ENCODE measurements around the gene SLC6A15.

- TF ChIP-seq, protein P1, sequence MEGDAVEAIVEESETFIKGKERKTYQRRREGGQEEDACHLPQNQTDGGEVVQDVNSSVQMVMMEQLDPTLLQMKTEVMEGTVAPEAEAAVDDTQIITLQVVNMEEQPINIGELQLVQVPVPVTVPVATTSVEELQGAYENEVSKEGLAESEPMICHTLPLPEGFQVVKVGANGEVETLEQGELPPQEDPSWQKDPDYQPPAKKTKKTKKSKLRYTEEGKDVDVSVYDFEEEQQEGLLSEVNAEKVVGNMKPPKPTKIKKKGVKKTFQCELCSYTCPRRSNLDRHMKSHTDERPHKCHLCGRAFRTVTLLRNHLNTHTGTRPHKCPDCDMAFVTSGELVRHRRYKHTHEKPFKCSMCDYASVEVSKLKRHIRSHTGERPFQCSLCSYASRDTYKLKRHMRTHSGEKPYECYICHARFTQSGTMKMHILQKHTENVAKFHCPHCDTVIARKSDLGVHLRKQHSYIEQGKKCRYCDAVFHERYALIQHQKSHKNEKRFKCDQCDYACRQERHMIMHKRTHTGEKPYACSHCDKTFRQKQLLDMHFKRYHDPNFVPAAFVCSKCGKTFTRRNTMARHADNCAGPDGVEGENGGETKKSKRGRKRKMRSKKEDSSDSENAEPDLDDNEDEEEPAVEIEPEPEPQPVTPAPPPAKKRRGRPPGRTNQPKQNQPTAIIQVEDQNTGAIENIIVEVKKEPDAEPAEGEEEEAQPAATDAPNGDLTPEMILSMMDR (IDR thresholded peaks at IDR 0.05; ENCODE audit: insufficient read depth, low read length) = peak; percentile 49
- TF ChIP-seq, protein P2, sequence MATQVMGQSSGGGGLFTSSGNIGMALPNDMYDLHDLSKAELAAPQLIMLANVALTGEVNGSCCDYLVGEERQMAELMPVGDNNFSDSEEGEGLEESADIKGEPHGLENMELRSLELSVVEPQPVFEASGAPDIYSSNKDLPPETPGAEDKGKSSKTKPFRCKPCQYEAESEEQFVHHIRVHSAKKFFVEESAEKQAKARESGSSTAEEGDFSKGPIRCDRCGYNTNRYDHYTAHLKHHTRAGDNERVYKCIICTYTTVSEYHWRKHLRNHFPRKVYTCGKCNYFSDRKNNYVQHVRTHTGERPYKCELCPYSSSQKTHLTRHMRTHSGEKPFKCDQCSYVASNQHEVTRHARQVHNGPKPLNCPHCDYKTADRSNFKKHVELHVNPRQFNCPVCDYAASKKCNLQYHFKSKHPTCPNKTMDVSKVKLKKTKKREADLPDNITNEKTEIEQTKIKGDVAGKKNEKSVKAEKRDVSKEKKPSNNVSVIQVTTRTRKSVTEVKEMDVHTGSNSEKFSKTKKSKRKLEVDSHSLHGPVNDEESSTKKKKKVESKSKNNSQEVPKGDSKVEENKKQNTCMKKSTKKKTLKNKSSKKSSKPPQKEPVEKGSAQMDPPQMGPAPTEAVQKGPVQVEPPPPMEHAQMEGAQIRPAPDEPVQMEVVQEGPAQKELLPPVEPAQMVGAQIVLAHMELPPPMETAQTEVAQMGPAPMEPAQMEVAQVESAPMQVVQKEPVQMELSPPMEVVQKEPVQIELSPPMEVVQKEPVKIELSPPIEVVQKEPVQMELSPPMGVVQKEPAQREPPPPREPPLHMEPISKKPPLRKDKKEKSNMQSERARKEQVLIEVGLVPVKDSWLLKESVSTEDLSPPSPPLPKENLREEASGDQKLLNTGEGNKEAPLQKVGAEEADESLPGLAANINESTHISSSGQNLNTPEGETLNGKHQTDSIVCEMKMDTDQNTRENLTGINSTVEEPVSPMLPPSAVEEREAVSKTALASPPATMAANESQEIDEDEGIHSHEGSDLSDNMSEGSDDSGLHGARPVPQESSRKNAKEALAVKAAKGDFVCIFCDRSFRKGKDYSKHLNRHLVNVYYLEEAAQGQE (IDR thresholded peaks at IDR 0.05; ENCODE audit: insufficient replicate concordance, low read depth) = no peak
- TF ChIP-seq POLR2AphosphoS5 (IDR thresholded peaks at IDR 0.05; ENCODE audit: low read depth) = no peak
Measured at GRCh38 chr12:84842406-84843013, 70.1 kb downstream of the SLC6A15 start.
